ENCODE measurements around the gene ATPAF2.

The ATPAF2 gene

DNA sequence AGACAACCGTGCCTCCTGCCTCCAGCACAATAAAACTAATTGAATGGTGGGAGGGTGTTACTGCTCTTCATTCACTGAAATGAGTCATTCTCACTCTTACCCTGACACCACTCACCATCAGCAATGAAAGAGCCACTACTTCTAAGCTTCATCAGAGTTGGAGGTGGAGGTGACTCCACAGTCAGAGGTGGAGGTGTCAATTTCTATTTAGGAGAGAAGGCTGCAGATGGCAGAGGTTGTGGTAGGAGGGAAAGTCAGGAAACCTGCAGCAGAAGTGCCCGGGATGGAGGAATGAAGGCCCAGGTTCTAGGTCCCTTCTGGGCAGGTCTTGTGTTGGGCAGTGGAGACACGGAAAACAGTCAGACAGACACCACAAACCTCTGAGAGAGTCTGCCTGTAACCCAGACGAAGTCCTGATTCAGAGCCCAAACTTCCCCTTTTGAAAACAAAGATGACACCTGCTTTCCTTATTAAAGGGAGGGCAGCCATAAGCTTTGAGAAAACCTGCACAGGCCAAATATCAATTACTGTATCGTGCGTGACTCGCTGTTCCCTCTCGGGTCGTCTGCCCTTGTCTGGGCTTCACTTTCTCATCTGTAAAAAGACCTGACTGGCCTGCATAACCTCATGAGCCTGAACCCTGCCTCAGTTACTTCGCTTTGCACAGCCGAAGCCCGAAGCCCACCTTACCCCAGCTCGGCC is 668 bp downstream of the ATPAF2 start:
- no peak for DNase-seq

DNA sequence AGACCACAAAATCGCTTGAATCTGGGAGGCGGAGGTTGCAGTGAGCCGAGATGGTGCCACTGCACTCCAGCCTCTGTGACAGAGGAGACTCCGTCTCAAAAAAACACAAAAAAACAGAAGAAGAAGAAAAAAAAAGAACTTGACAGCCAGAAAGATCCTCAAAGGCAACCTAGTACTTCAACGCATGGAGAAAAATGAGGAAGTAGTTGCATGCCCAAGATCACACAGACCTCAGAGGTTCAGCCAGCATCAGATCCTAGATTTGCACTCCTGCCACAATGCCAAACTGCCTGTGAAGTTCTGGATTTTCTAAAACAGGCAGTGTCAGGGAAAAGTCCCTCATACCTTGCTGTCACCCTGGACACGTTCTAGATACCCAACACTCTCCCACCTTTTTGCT is 1.5 kb downstream of the ATPAF2 start:
- DNase-seq = no peak

DNA sequence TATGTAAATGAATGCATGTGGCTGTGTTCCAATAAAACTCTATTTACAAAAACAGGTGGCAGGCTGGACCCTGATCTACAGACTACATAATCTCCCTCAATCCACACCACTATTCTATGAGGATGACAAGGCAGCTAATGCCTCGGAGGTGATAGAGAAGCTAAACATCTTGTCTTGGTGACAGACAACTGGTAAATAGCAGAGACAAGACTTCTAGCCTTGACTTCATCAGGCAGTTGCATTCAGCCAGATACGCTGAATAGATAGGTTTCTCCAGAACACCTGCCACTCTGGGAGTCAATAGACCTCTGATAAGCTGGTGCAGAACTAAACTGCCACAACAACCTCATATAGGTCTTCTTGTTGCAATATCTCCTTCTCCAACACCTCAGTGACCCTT is 3.3 kb downstream of the ATPAF2 start:
- no peak for DNase-seq

DNA sequence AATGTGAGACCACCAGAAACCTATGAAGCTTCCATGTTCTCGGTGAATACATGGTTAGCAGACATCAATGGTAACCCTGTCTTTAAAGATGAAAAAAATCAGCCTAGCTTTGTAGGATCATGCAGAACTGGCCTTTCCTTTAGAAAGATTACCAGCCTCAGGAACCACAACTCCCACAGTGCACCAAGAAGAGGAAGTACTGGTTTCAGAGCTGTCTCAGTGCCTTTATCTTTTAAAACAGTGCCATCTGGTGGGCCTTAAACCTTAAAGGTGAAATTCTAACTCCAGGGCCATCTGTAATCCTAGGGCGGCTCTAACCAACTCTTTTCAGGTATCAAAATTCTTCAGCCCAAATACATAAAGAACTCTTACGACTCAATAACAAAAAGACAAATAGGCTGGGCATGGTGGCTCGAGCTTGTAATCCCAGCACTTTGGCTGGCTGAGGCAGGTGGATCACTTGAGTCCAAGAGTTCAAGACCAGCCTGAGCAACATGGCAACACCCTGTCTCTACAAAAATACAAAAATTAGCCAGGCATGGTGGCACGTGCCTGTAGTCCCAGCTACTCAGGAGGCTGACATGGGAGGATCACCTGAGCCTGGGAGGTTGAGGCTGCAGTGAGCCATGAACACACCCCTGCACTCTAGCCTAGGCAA is 5.4 kb downstream of the ATPAF2 start:
- peak; percentile 61 for DNase-seq

DNA sequence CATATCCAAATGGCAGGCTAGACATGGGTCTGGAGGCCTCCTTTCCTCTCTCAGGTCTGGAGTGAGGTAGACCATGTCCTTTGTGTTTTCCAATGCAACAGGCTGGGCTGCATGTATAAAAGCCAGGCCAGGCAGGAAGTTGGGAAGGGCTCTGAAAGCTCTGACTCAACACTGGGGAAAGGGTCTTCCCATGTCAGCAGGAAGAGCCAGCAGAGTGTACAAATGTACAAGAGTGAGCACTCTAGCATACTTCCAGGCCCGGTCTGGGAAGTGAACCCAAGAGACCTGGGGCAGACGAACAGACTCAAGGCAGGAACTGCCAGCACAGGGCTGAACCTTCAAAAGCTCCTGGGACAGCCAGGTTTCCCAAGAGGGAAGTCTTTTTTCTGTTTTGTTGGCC is 7.0 kb downstream of the ATPAF2 start:
- no peak for DNase-seq

DNA sequence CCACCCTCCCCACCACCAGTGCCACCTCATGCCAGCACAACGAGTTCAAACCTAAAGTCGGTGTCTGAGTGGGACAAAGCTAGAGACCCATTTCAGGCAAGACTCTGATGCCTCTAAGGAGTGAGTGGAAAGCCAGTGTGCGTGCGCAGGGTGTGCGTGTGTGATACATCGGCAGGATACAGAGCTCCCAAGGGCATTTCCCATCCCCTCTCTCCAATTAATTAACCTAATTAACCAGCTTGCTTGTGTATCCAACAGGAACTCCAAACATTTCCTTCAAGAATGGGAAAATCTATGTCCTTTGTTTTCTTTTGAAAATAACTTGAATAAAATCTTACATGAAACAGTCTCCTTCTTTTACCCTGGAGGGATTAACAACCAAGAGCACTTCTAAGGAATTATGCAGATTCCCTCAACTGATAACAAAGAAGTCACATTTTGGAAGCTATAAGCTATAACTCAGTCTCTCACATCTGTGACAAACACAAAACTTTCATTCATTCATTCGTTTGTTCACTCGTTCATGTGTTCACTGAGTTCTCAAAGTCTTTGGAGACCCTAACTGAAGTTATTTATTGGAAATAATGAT is 9.9 kb downstream of the ATPAF2 start:
- DNase-seq = no peak

DNA sequence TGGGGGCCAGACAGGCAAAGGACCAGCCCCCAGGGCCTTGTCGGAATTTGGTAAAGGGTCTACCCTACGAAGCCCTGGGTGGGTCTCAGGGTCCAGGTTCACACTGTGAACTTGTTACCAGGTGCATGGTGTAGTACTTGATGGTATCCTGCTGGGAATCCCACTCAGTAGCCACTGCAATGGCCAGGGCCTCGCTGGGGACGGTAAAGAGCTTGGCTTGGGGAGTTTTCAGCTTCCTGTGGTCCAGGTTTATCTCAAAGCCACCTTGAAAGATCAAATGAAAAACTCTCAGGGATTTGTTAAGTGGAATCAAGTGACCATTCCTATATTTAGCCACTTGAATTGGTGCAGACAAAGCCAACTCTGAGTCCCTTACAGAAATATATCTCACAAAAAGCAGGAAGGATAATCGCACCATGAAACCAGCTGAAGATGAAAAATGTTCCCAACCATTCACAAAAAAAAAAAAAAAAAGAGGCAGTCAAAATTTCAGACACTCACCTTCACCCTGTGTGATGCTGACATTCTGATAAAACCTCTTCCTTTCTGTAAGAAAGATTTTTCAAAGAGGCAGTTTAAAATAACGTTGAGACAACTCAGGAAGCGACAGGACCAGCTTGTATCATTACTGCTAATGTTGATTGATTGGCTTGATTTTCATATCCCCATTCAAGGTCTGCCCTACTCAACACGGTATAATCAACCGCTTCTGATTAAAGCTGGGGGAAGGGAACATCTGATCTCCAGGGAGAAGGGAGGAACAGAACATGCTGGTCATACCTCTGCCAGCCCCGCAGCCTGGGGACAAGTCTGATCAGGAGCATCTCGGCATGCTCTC is 10.6 kb downstream of the ATPAF2 start:
- no peak for DNase-seq

DNA sequence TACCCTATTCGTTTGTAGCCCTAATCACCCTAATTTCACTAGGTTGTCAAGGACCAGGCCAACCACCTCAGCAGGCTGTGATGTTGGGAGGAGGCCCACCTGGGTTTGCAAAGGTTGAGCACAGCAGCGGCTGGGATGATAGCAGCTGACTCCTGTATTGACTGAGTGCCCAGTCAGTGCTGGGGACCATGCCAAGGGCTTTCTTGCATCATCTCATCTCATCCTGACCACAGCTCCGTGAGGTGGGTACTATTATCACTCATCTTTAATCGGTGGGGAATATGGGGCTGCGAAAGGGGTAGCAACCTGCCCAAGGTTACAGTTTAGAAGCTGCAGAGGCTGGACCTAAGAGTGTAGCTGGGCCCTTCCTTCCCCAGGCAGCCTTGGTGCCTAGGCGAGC is 11.7 kb downstream of the ATPAF2 start:
- DNase-seq = no peak

DNA sequence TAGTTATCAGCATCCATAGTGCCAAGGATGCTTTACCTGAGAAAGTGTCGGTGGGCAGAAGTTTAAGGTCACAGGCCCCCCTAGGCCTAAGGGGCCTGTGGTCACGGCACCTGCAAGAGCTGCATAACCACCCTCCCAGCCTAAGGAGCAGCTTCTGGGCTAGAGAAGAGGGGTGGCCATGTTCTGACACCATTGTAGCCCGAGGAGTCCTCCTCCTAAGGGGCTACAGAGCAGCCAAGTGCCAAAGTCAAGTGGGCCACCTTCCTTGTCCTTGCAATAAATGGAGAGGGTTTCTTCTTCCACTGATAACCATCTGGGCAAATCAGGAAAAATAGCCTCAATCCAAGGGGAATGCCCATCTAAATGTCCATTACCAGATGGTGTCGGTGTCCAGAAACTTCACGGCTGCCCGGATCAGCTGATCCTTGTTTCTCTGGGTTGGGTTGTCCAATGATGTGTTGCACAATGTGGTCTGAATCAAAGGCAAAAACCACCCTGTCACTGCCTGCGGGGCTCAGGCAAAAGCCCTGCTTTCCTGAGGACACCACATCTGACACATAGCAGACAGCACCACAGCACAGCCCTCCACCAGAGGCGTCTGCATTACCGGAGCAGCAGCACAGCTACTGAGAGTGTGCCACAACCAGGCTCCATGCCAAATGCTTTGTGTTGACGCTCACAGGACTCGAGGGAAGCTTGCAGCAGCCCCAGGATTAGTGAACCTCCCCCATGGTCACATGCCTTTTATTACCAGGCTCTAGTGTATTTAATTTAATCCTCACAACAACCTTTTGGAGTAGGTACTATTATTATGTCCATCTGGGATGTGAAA is 12.8 kb downstream of the ATPAF2 start:
- DNase-seq = peak; percentile 46

DNA sequence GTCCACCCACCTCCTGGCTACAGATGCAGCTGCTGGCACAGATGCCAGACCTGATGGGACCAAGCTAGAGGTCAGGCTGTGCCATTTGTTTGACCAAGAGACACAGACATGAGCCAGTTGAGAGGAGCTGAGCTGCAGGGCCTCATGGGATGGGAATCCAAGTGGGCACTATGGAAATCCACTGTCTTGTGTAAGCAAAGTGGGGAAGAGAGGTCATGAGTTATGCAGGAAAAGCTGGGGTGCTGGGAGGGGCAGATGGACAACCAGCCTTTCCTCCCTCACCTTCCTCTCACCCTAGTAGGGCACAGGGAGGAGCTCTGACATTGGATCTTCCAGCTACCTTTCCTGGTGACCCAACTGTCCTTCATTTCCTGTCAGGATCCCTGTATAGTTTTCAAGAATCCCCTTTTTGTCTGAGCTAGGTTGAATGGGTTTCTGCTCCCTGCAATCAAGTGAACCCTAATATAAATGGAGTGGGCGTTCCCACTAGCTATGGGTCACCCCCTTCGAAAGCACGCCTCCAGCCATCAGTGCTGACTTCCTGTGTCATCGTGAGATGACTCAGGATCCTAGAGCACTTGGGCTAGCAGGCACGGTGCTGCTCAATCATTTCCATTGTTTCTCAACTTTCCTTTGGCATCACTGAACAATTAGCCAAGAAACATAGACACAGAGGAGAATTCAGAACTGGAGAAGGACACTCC is 13.6 kb downstream of the ATPAF2 start:
- DNase-seq = no peak

DNA sequence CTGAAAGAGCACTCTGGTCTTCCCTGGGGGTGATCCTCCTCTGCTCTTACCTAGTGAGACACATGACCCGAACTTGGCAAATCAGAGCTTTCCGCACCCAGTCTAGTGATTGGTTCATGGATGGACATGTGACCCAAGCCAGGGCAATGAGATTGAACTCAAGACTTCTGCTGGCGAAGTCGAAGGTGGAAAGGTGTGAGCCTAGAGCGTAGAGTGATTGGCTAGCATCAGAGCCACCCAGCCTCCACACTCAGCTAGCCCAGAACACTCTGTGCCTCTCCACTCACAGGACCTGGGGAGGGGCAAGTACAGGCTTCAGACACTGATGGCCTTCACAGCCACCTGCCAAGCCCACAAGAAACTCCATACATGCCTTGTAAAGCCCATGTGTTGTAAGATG is 17.6 kb downstream of the ATPAF2 start:
- no peak for DNase-seq

DNA sequence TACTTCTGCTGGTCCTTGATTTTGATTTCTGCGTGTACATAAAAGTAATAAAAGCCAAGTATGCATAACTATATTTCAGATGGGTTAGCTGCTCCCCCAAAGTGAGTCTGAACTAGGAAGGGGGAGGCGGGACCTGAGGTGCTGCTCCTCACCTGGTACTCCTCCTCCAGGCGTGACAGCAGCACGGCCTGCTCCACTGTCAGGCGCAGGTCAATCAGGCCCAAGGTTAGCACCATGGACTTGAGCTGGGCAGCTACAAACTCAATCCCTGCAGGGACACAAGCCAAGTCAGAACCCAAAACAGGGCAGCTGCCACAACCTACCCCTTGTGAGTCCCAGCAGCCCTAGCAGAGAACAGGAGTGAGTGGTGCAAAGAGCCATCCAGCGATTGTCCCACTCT is 18.0 kb downstream of the ATPAF2 start:
- no peak for DNase-seq

DNA sequence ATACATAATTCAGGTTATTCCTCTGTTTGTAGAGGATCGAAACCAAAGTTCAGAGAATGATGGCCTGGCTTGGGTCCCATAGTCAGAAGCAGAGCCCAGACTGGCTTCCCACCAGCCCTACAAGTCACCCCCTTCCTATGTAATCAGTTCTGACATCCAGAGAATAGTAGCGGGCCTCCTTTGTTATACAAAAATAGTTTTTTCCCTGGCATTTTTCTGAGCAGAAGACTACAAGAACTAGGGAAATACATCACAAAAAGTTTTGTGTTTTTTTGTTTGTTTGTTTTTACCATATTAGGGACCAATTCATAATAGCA is 19.2 kb downstream of the ATPAF2 start:
- no peak for DNase-seq

DNA sequence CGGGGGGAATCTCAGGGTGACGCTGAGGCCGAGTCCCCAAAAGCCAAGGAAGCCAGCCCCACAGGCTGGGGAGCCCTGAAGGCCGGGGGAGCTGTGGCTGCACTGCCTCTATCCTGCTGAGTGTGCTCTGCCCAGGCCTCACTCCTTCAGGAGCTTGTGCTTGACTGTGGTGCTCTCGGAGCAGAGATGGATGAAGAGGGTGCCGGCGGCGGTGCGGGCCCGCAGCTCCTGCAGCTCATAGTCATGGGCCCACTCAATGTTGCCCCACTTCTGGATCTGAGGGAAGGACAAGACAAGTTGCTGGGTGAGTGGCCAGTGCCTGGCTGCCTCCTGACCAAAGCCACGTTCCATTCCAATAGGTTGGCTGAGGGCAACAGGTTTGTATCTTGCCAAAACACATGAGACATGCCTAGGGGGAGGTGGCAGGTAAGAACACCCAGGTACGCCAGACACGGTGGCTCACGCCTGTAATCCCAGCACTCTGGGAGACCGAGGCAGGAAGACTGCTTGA is 20.5 kb downstream of the ATPAF2 start:
- DNase-seq = no peak

DNA sequence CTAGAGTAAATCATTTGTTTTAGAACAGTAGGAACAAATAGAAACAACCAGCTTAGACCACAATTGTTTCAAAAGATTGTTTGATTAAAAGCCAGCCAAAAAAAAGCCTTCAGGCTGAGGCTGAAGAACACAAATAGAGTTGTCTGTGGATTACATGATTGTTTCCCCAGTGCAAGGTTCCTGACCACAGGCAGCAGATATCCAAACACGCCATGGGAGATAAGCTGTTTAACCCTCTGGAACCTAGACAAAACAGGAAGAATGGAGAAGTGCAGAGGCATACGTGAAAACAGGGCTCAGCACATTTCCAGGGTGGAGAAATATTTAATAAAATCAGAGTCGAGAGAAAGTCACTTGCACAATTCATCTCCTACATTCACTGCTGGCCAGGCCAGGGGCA is 21.0 kb downstream of the ATPAF2 start:
- DNase-seq = no peak

DNA sequence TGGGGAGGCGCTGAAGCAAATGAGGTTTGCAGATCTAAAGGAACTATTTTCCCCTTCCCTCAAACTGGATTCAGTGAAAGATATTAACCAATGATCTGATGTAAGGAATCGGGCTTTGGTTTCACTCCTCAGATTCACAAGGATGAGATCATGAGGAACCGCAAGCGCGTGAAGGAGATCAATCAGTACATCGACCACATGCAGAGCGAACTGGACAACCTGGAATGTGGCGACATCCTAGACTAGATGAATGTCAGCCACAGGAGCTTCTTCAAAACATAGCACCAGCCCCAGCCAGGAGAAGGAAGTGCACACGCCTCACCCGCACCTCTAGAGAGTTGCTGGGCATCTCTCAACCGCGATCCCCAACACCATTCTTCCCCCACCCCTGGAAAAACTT is 22.5 kb downstream of the ATPAF2 start:
- DNase-seq = no peak

DNA sequence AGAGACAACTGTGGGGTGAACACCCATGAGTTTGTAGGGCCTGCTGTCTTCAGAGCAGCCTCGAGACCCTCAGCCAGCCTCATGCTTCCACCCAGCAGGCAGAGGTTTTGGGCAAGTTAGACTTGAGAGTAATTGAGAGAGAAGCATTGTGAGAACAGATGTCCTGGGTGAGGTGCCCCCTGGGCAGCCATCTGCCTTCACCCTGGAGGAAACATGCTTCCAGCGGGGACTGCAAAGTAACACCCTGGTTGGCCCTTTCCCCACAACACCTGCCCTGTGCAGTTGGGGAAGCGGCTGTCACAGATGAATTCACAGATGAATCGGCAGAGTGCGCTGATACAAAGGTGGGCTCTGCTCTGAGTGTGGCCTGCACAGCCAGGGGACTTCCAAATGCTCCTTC is 23.4 kb downstream of the ATPAF2 start:
- DNase-seq = peak; percentile 82

DNA sequence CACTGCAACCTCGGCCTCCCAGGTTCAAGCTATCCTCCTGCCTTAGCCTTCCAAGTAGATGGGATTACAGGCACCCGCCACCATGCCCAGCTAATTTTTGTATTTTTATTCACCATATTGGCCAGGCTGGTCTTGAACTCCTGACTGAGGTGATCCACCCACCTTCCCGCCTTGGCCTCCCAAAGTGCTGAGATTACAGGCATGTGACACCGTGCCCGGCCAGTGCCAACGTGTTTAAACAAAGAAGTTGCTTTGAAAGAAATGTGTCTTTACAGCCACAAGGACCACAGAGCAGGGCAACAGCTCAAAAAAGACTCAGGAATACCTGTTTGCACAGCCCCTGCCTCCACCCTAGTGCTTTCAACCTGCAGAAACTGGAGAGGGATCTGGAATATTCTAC is 25.0 kb downstream of the ATPAF2 start:
- DNase-seq = no peak

DNA sequence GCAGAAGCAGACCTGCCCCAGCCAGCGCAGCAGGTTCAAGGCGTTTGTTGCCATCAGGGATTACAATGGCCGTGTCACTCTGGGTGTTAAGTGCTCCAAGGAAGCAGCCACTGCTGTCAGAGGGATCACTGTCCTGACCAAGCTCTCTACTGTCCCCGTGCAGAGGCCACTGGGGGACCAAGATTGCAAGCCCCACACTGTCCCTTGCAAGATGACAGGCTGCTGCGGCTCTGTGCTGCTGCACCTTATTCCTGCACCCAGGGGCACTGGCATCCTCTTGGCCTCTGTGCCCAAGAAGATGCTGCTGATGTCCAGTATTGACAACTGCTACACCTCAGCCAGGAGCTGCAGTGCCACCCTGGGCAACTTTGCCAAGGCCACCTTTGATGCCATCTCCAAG is 27.7 kb downstream of the ATPAF2 start:
- no peak for DNase-seq

DNA sequence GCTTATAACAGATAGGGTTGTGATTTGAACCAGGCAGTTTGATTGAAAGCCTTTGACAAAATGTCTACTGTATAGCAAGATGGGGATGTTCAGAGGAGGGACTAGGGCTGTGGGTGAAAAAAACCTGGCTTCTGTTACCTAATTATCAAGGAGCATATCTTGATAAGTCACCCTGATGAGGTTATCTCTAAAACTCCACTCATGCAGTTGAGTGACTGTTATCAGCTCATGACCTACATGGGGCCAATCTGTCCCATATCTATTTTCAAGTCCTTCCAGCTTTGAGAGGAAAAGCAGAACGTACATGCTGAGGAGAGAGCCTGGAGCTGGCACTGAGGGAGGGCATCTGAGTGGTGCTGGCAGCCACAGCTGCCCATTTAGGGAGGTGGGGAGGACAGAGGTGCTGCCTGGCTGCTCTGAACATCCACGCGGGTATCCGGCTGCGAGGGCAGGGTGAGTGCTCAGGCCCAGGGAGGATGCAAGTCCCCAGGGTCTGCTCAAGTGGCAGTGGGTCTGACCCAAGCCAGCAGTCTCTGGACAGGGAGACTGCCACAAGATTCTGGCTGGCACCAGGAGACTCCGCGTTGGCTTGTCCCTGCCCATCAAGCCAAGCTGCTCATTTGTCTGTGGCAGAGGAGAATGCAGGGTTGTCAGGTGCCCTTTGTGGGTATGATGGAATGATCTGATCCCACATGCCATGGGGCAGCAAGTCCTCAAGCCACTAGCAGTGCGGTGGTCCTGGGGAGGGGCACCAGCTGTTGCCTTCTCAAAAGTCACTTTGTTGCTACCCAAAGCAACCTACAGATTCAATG is 29.2 kb downstream of the ATPAF2 start:
- no peak for DNase-seq

Measured in DMS 273 treated with DMSO at 0.1 percent for 48 hours (cell line).